ENCODE results near the gene BLTP3B. TPM values are rescaled to one million over a fixed set of nuclear protein-coding genes. Genes with fewer than 3 reads are reported as not detected.
"Not testable (repeated sequence)": the region's sequence is repeated elsewhere in the genome, so short reads cannot be mapped to it uniquely, and the experiment has no call there.

BLTP3B gene
- total RNA-seq, 1 experiment from 2014 or later: 19.8 TPM

DNA sequence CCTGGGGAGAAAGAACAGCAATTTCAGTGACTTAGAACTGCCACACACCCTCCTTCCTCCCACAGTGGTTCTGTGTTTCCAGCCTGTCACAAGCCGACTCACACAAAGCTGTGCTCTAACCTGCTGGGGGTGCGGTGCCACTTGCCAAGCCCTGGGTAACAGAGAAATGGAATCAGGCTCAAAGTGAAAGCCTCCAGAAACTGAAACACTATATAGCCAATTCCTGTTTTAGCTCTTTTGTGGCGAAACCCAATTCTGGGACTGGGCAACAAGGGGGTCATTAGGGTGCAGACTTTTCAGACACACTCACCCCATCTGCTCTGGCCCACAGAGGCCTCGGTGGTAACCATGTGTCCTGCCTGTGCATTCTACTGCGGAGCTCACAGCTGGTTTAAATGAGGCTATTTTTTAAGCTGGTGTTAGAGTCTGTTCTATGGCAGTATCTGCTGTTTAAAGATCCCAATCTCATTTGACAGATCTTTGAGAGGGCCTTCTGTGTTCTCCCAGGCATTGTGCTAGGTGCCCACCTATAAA is 42.8 kb upstream of the BLTP3B start:
- Histone ChIP-seq H3K4me1 (replicated peaks; ENCODE audit: insufficient read depth) (no peaks in the 10 kb centered on the region), H3K36me3 (ENCODE audit: low read depth) (no peaks in the 10 kb centered on the region), H3K4me2 (no peak overlapping the region), H3K9me2 (ENCODE audit: insufficient read depth) (no peaks in the 10 kb centered on the region), H4K20me1 (ENCODE audit: insufficient read depth) (no peaks in the 10 kb centered on the region; the same call in 1 of the 2 replicates), H3K27ac (no peak overlapping the region), H2AFZ (no peak overlapping the region), H3K79me2 (ENCODE audit: low read depth) (no peaks in the 10 kb centered on the region), H3K27me3 (ENCODE audit: insufficient read depth, low read depth) (no peaks in the 10 kb centered on the region), H3K4me3 (no peak overlapping the region), H3F3A (ENCODE audit: insufficient read depth, low read depth) (no peaks in the 10 kb centered on the region), H3K9me3 (ENCODE audit: insufficient read depth, low read depth) (no peaks in the 10 kb centered on the region)
- DNase-seq: no peak
- BruUV-seq (replicated peaks): no TSS peak
- POLR2A ChIA-PET (ENCODE audit: unreplicated experiment): no interaction called here
- CTCF ChIA-PET: no interaction called here
- intact Hi-C loops (cut with micrococcal nuclease; ENCODE audit: unreplicated experiment): no loop called here
- no peak for TF ChIP-seq EZH2 (IDR thresholded peaks at IDR 0.05; ENCODE audit: low read depth)
- TF ChIP-seq, protein P1, sequence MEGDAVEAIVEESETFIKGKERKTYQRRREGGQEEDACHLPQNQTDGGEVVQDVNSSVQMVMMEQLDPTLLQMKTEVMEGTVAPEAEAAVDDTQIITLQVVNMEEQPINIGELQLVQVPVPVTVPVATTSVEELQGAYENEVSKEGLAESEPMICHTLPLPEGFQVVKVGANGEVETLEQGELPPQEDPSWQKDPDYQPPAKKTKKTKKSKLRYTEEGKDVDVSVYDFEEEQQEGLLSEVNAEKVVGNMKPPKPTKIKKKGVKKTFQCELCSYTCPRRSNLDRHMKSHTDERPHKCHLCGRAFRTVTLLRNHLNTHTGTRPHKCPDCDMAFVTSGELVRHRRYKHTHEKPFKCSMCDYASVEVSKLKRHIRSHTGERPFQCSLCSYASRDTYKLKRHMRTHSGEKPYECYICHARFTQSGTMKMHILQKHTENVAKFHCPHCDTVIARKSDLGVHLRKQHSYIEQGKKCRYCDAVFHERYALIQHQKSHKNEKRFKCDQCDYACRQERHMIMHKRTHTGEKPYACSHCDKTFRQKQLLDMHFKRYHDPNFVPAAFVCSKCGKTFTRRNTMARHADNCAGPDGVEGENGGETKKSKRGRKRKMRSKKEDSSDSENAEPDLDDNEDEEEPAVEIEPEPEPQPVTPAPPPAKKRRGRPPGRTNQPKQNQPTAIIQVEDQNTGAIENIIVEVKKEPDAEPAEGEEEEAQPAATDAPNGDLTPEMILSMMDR (conservative IDR thresholded peaks at IDR 0.05): no peak

DNA sequence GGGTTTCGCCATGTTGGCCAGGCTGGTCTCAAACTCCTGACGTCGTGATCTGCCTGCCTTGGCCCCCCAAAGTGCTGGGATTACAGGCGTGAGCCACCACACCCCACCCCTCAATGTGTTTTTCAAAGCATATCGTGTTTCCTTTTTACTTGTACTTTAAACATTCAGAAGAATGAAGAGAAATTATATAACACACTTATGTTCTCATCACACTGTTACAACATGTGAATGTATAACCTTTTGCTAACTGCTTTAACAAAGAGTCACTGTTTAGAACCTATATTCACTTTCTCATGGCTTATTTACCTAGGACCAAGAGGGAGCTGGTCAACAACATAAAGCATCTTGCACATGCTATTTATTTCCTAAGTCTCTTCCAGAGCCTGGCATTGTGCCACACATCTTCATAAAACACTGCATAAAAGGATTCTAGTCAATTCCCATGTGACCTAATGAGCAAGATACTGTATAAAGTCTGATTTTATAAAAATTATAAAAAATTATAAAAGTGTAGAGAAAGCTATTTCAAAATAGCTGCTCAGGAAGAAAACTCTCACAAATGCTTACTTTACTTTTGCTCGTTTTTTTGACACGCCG is 42.0 kb upstream of the BLTP3B start:
- TF ChIP-seq, protein P1 (conservative IDR thresholded peaks at IDR 0.05): no peak
- no peak for TF ChIP-seq EZH2 (IDR thresholded peaks at IDR 0.05; ENCODE audit: low read depth)
- Histone ChIP-seq H3K27ac (no peak overlapping the region), H3K27me3 (ENCODE audit: insufficient read depth, low read depth) (no peaks in the 10 kb centered on the region), H3F3A (ENCODE audit: insufficient read depth, low read depth) (no peaks in the 10 kb centered on the region), H3K4me1 (replicated peaks; ENCODE audit: insufficient read depth) (no peaks in the 10 kb centered on the region), H3K9me2 (ENCODE audit: insufficient read depth) (no peaks in the 10 kb centered on the region), H3K4me3 (no peak overlapping the region), H2AFZ (no peak overlapping the region), H4K20me1 (ENCODE audit: insufficient read depth) (no peaks in the 10 kb centered on the region; the same call in 1 of the 2 replicates), H3K9me3 (ENCODE audit: insufficient read depth, low read depth) (no peaks in the 10 kb centered on the region), H3K79me2 (ENCODE audit: low read depth) (no peaks in the 10 kb centered on the region), H3K4me2 (no peak overlapping the region), H3K36me3 (ENCODE audit: low read depth) (no peaks in the 10 kb centered on the region)
- intact Hi-C loops (cut with micrococcal nuclease; ENCODE audit: unreplicated experiment): no loop called here
- DNase-seq: no peak
- ChIA-PET CTCF (no interaction called here), POLR2A (ENCODE audit: unreplicated experiment) (no interaction called here)
- no TSS peak for BruUV-seq (replicated peaks)

DNA sequence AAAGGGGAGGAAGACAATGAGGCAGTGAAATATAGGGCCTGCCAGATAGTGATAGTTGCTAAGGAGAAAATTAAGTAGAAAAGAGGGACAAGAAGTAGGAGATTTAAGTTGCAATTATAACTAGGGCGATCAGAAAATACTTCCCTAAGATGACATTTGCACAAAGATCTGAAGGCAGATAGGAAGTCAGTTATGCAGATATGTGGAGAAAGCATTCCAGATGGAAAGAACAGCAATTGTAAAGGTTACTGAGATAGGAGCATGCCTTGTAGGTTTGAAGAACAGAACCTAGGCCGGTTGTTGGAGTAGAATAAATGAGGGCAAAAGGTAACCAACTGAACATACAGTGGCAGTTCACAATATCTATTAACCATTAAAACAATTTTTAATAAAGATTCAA is 36.6 kb upstream of the BLTP3B start:
- ChIA-PET CTCF (no interaction called here), POLR2A (ENCODE audit: unreplicated experiment) (no interaction called here)
- no peaks in the 10 kb centered on the region for H3K9me3 ChIP-seq (ENCODE audit: insufficient read depth, low read depth)
- no peaks in the 10 kb centered on the region for H3K9me2 ChIP-seq (ENCODE audit: insufficient read depth)
- H3K27me3 ChIP-seq (ENCODE audit: insufficient read depth, low read depth): no peaks in the 10 kb centered on the region
- H3K4me2 ChIP-seq: no peak overlapping the region
- H3K79me2 ChIP-seq (ENCODE audit: low read depth): no peaks in the 10 kb centered on the region
- H3F3A ChIP-seq (ENCODE audit: insufficient read depth, low read depth): no peaks in the 10 kb centered on the region
- intact Hi-C loops (cut with micrococcal nuclease; ENCODE audit: unreplicated experiment): no loop called here
- no peaks in the 10 kb centered on the region; the same call in 1 of the 2 replicates for H3K36me3 ChIP-seq (ENCODE audit: low read depth)
- H3K4me1 ChIP-seq (replicated peaks; ENCODE audit: insufficient read depth): no peaks in the 10 kb centered on the region
- DNase-seq: no peak
- no TSS peak for BruUV-seq (replicated peaks)
- no peaks in the 10 kb centered on the region for H4K20me1 ChIP-seq (ENCODE audit: insufficient read depth)
- TF ChIP-seq EZH2 (IDR thresholded peaks at IDR 0.05; ENCODE audit: low read depth): no peak
- TF ChIP-seq, protein P1 (conservative IDR thresholded peaks at IDR 0.05): no peak
- no peak overlapping the region for H3K4me3 ChIP-seq
- H3K27ac ChIP-seq: no peak overlapping the region
- H2AFZ ChIP-seq: no peak overlapping the region

DNA sequence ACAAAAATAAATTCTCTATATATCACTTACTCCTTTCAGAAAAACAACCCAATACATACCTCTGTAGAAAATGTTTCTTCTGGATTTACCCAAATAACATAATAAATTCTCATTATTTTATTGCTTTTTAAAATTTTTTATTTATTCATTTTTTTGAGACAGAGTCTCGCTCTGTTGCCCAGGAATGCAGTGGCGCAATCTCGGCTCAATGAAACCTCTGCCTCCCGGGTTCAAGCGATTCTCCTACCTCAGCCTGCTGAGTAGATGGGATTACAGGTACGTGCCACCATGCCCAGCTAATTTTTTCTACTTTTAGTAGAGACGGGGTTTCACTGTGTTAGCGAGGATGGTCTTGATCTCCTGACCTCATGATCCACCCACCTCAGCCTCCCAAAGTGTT is 33.8 kb upstream of the BLTP3B start:
- CTCF ChIA-PET; H3K27me3 ChIP-seq (ENCODE audit: insufficient read depth, low read depth); H3K9me2 ChIP-seq (ENCODE audit: insufficient read depth); DNase-seq; H3K79me2 ChIP-seq (ENCODE audit: low read depth); BruUV-seq (replicated peaks); H3K4me3 ChIP-seq; H3K4me2 ChIP-seq; POLR2A ChIA-PET (ENCODE audit: unreplicated experiment); H3K4me1 ChIP-seq (replicated peaks; ENCODE audit: insufficient read depth); H3K27ac ChIP-seq; H3K36me3 ChIP-seq (ENCODE audit: low read depth); intact Hi-C loops (cut with micrococcal nuclease; ENCODE audit: unreplicated experiment); H4K20me1 ChIP-seq (ENCODE audit: insufficient read depth); H3F3A ChIP-seq (ENCODE audit: insufficient read depth, low read depth); H2AFZ ChIP-seq; H3K9me3 ChIP-seq (ENCODE audit: insufficient read depth, low read depth): not testable (repeated sequence)
